Activated CD4-positive, alpha-beta T cell treated with anti-CD3 and anti-CD28 coated beads, Interleukin-2, amount 50 U/mL, for 48 hours (primary cell): ENCODE results near the gene MELTF.

Experiments used
- DNase-seq, 2 experiments: peaks; one replicate each; pipeline ENCODE4 v3.0.0-alpha.2; 2020

Gene MELTF

DNA sequence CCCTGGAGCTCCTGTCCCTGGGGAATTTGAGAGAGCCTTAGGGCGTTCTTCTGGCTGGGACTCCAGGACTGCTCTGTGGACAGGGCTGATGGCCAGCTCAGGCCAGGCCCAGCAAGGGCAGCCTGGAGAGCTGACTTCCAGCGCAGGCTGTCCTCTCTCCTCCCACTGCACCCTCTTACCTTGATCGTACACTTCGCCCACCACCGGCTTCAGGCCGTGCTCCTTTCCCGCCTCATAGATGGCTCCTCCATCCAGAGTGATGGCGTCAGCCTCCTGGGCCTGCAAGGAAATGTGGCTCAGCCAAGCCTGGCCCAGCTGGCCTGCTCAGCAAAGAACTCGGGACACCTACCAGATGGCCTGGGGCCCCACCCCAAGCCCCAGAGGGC, 3.1 kb downstream of the MELTF start:
- no peak for DNase-seq

GRCh38 chr3:197025736-197026480, 3.7 kb downstream of the MELTF start:
- no peak for DNase-seq

GRCh38 chr3:197024881-197025735, 4.5 kb downstream of the MELTF start:
- DNase-seq: no peak

DNA sequence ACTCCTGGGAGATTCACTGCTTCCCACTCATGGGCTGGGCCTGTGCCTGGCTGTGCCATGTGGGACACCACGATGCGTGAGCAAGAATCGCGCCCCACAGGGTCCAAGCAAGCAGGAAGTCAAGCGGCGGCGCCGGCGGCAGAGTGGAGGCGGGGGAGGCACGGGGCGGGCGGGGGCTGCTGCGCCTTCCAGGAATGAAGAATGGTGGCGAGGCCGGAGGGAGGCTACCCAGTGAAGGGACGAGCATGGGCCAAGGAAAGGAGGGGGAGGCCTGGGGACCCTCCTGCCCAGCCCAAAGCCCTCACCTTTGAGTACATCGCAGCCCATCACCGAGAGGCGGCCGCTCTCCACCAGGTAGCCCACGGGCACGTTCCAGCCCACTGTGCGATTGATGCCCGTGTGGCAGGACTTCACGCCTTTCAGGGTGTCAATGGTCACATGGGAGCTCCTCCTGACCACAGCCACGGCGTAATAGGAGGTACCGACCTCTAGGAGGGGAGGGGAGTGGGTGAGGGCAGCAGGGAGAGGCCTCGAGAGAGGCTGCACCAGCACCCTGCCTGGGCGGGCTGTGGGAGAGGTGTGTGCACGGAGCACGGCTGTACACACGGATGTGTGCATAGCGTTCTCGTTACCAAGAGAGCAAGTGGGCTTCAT, 5.5 kb downstream of the MELTF start:
- DNase-seq: no peak

- DNase-seq: no peak
Observed at GRCh38 chr3:197023241-197023997, 6.2 kb downstream of the MELTF start.

DNA sequence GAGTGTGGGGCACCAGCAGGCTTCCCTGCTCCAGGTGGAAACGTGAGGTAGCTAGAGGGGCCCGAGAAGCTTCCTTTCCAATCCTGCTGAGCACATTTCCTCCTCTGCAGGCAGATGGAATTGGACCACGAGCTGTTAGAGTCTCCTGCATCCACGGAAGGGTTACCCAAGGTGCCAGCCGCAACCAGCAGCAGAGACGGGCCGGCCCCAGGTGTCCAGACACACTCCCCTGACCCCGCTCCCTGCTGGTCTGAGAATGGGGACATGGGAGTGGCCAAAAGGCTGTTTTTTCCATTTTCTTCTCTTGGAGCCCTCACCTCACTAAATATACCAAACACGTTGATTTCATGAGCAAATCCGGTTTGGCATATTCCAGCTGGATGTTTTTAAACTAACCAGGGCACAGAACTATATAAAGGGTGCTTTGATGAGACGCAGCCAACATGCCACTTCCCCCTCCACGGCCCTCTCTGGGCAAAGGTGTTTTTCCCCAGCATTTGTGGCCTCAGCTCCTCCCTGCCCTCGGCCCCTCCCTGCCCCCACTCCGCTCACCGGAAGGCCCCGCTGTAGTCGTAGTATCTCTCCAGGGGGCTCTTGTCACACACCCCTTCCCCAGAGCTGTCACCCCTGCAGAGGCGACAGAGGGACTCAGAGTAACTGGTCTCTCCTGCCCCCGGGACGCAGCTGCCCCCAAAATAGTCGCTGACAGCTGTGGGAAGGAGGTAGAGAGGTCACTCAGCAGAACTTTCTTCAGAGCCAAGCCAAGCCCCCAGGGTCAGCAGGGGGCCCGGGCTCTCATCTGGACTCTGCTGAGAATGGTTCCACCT, 7.0 kb downstream of the MELTF start:
- DNase-seq: no peak

DNA sequence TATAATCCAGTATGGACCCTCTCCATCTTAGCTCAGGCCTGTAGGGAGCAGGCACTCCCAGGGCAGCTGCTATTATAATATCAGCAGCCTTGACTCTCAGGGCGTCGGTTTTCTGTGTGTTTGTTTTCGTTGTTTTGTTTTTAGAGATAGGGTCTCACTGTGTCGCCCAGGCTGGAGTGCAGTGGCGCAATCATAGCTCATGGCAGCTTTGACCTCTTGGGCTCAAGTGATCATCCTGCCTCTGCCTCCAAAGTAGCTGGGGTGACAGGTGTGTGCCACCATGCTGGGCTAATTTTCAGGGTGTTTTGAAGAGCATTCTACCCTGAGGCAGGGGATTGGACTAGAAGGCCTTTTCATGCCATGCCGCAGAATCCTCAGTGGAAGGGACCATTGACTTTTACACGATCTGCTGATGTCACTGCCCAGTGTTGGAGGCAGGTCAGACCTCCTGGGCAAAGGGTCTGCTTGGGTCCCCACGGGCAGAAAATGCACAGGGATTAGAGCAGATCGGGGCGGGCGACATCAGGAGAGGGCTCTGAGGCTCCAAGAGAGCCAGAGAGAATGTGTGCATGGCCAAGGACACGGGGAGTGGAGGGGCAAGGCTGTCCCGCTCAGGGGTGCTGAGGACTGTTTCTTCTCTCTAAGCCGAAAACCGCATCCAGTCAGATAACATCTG, 7.8 kb downstream of the MELTF start:
- DNase-seq: no peak

DNA sequence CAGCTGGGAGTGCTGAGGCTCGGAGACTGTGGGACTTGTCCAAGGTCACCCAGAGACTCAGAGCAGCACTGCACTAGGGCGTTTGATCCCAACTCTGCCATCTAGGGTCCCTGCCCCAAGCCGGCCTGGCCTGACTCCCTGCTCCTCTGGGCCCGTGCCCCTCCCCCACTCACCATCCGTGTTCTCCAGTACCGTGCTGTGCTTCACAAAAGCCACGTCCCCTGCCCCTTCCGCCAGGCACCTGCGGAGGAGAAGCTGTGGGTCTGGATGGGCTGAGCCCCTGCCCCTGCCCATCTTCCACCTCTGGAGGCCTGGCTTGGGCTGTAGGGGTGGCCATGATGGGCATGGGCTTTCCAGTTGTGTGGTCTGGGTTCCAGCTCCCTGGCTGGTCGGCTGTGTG, 8.4 kb downstream of the MELTF start:
- DNase-seq: no peak

DNA sequence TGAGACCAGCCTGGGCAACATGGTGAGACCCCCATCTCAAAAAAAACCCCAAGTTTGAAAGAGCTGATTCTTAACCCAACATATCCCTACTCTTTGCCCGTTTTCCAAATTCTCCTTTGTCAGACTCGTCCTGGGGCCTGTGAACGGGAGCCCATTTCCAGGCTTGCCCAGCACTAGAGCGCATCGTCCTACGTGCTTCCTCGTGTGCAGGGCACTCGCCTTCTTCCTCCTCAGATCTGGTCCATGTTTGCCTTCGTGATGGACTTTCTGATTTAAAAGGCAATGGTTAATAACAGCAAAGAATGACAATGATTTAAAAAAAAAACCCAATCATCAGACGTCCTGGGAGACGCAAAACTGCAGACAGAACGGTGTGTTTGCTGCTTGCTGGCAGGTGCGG, 10.1 kb downstream of the MELTF start:
- no peak for DNase-seq

DNA sequence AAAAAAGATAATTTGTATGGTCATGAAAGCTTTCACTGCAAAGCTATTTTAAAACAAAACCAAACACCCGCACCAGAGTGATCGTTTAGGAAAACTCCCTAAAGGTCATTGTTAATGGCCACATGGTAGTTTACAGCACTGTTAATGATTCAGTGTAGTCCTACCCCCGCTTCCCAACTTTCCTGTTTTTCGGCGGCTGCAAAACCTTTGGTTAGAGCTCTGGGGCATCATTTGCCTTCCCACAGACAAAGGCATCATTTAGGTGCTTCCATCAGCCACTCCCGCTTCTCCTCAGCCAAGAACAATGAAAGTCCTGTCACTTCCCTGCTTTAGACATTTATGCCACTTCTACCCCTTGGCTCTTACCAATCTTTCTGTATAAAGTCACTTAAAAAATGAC, 10.6 kb downstream of the MELTF start:
- DNase-seq: no peak

DNA sequence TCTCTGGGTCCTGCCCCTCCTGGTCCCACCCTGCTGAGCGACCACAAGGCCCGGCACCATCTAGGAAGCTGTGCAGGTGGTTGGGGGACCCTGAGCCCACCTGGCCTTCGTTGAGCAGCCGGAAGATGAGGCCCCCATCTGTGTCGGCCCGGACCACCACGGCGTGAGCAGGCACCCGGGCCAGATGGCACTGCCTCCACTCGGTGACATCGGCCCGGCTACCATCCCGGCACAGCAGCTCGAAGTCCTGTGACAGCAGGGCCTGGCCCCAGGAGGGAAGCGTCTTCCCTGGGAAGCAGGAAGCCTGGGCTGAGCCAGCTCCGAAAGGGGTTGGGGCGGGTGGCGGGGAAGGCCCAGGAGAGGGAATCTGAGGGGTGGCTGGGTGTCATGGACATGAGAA, 12.6 kb downstream of the MELTF start:
- no peak for DNase-seq

DNA sequence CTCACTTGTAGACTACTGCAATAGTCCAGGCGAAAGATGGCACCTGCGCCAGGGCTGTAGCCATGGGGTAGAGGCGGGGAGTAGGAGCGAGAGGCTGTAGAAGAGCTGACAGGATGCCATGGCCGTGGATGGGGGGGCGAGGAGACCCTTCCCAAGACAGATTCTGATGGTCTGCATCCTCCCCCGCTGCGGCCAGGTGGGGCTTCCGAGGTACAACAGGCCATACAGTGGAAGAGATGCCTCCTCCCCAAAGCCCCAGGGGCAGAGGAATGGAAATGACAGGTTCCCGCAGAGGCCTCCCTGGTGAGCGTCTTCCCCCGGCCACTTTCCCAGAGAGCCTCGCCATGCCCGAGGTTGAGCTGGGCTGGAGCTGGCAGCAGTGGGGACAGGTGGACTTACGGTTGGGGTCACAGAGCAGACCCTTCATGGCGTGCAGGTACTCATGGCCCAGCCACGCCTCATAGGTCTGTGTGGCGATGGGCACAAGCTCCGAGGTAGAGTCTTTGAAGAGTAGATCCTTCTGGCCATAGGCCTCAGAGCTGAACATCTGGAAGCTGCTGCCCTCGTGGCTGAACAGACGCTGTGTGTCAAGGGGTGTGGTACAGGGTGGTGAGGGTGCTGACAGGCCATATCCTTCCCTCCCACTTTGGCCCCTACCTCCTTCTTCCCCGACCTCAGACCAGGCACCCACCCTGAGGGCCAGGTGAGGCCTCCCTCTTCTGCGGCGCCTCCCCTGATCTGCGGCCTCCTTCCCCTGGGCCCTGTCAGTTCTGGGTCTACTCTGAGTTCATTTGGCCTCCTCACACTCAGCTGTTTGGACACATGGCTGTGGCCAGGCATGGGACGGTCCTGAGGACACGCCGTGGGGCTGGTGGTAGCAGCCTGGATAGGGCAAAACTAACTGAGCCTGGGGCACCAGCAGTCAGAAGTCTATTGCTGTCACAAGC, 13.6 kb downstream of the MELTF start:
- no peak for DNase-seq

GRCh38 chr3:197014942-197015575, 14.6 kb downstream of the MELTF start:
- DNase-seq: no peak

DNA sequence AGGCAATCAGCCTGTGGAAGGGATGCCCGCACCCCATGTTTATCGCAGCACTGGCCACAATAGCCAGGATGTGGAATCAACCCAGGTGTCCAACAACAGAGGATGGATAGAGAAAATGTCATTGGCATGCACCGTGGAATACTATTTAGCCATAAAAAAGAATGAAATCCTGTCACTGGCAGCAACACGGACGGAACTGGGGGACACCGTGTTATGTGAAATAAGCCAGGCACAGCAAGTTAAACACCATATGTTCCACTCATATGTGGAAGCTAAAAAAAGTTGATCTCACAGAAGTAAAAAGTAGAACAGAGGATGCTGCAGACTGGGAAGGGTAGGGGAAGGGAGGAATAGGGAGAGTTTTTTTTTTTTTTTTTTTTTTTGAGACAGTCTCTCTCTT, 15.6 kb downstream of the MELTF start:
- no peak for DNase-seq

GRCh38 chr3:197012540-197012883, 17.1 kb downstream of the MELTF start:
- no peak for DNase-seq

- DNase-seq: no peak
Observed at GRCh38 chr3:197011780-197012539, 17.7 kb downstream of the MELTF start.

DNA sequence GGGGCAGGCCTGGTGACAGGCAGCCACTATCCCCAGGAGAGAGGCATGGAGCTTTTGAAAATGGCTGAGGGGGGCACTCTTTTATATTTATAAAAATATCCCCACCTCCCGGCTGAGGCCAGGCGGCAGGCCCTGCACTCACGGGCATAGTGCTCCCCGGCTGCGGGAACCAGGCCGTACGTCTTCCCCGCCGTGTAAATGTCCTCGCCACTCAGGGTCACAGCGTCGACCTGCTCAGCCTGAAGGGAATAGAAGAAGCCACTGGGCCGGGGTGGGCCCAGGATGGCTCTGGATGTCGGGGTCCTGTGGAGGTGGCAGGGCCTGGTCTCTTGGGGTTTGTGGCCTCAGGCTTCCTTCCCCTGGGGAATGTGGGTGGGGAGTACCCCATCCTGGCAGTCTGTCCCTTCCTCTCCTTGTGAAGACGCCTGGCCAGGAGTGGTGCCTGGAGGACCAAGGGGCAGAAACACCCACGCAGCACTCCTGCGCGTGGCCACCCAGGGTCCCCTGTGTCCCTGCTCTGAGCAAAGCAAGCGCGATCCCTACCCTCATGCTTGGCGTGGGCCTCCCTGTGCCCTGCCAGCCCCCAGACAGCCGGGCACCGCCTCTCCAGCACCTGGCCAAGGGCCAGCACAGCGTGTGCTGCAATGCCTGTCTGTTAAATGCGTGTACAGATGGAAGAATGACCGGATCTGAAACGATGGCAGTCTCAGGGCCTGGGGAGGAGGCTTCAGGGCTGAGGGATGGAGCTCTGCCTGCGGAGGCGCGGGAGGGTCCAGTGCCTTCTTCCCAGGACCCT, 18.9 kb downstream of the MELTF start:
- no peak for DNase-seq

DNA sequence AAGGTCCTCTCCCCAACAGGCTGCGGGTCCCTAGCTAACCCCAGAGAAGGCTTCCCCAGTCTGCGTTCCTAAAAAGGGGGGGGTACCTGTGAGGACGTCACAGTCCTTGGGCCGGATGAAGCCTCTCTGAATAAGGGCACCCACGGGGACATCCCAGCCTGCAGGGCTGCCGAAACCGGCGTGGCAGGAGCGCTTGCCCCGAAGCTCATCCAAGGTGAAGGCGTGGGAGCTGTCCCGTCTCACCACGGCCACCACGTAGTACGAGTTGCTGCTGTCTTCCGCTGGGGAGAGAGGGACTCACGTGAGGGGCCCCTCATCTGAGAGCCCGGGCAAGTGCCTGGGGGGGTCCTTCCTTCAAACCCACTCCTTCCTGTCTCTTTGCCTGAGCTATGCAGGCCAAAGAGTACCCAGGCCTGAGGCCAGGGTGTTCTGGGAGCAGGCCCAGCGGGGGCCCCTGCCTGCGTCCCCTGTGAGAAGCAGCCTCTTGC, 20.0 kb downstream of the MELTF start:
- DNase-seq: no peak
